WTC11 (cell line): ENCODE data around the gene STK24. TPM values are rescaled to one million over a fixed set of nuclear protein-coding genes. Genes with fewer than 3 reads are reported as not detected.
A peak's percentile ranks its signal among the peaks of the same experiment; 100 is the strongest.

ENCODE experiments used
- ATAC-seq: fragments of 200-7000 bp; cut with Tn5 transposase; 2 replicates; pipeline ENCODE4 v1.10.0; 2021; ENCODE audit warnings: mild to moderate bottlenecking, moderate library complexity
- CTCF ChIA-PET: fragments of 300-600 bp; sonication (Branson Sonifier 250); formaldehyde crosslinking; loops from one replicate; lab custom pipeline; 2021; ENCODE audit warnings: antibody characterized with exemption; lab: Charles Lee
- POLR2A ChIA-PET: fragments of 350-600 bp; sonication (Branson Sonifier 250); formaldehyde crosslinking; loops from one replicate; lab custom pipeline; 2021; ENCODE audit warnings: antibody characterized with exemption; lab: Charles Lee
- DNase-seq: peaks from one replicate; pipeline ENCODE4 v3.0.0; 2021; ENCODE audit warnings: low spot score
- H3K27ac Mint-ChIP-seq: 2 replicates; pipeline ENCODE4 v1.8.0; 2021; ENCODE audit warnings: mixed read lengths
- H3K27me3 Mint-ChIP-seq: 2 replicates; pipeline ENCODE4 v1.8.0; 2021; ENCODE audit warnings: low read depth, mild to moderate bottlenecking, moderate library complexity, mixed read lengths
- H3K36me3 Mint-ChIP-seq: 2 replicates; pipeline ENCODE4 v1.8.0; 2021; ENCODE audit warnings: mixed read lengths
- H3K4me1 Mint-ChIP-seq: 2 replicates; pipeline ENCODE4 v1.8.0; 2022; ENCODE audit warnings: mixed read lengths
- H3K4me3 Mint-ChIP-seq: 2 replicates; pipeline ENCODE4 v1.8.0; 2021; ENCODE audit warnings: mild to moderate bottlenecking, moderate library complexity, mixed read lengths
- H3K9me3 Mint-ChIP-seq: 2 replicates; pipeline ENCODE4 v1.8.0; 2021; ENCODE audit warnings: mixed read lengths
- ATF1 ChIP-seq: sonication (generic); formaldehyde crosslinking; IDR thresholded peaks from 2 replicates; pipeline ENCODE4 v1.8.1; 2023; ENCODE audit warnings: mild to moderate bottlenecking, moderate library complexity, missing genetic modification reagents
- E2F1 ChIP-seq: sonication (generic); formaldehyde crosslinking; IDR thresholded peaks from 2 replicates; pipeline ENCODE4 v1.8.0; 2022; ENCODE audit warnings: mild to moderate bottlenecking, missing genetic modification reagents
- E2F4 ChIP-seq: sonication (generic); formaldehyde crosslinking; IDR thresholded peaks from 2 replicates; pipeline ENCODE4 v1.8.1; 2022; ENCODE audit warnings: low read depth, mild to moderate bottlenecking, moderate library complexity, missing genetic modification reagents, borderline replicate concordance
- ERG ChIP-seq: fragments of 250-450 bp; sonication (Bioruptor Pico); IDR thresholded peaks from 2 replicates; pipeline ENCODE4 v1.8.0; 2021; ENCODE audit warnings: mild to moderate bottlenecking
- FOXP1 ChIP-seq: sonication (generic); formaldehyde crosslinking; IDR thresholded peaks from 2 replicates; pipeline ENCODE4 v1.8.0; 2022; ENCODE audit warnings: missing genetic modification reagents, mild to moderate bottlenecking, moderate library complexity, borderline replicate concordance
- GABPB1 ChIP-seq: sonication (generic); formaldehyde crosslinking; IDR thresholded peaks from 2 replicates; pipeline ENCODE4 v1.8.1; 2023; ENCODE audit warnings: mild to moderate bottlenecking, missing genetic modification reagents
- JAZF1 ChIP-seq: fragments of 250-450 bp; sonication (Bioruptor Pico); IDR thresholded peaks from 2 replicates; pipeline ENCODE4 v1.9.0; 2021; ENCODE audit warnings: moderate library complexity, mild to moderate bottlenecking, inconsistent platforms
- KAT7 ChIP-seq: sonication (generic); formaldehyde crosslinking; IDR thresholded peaks from 2 replicates; pipeline ENCODE4 v1.8.1; 2023; ENCODE audit warnings: missing genetic modification reagents, mild to moderate bottlenecking, borderline replicate concordance
- NFYB ChIP-seq: sonication (generic); formaldehyde crosslinking; conservative IDR thresholded peaks from 2 replicates; pipeline ENCODE4 v1.8.0; 2022; ENCODE audit warnings: low read depth, missing genetic modification reagents
- NR1H2 ChIP-seq: sonication (generic); formaldehyde crosslinking; IDR thresholded peaks from 2 replicates; pipeline ENCODE4 v1.9.0; 2021; ENCODE audit warnings: mild to moderate bottlenecking, moderate library complexity, missing genetic modification reagents
- ZBTB21 ChIP-seq: sonication (generic); formaldehyde crosslinking; IDR thresholded peaks from 2 replicates; pipeline ENCODE4 v1.8.1; 2023; ENCODE audit warnings: mild to moderate bottlenecking, missing genetic modification reagents, borderline replicate concordance
- ZNF138 ChIP-seq: sonication (generic); formaldehyde crosslinking; conservative IDR thresholded peaks from 2 replicates; pipeline ENCODE4 v1.8.1; 2022; ENCODE audit warnings: mild to moderate bottlenecking, moderate library complexity, missing genetic modification reagents
- ZNF219 ChIP-seq: sonication (generic); formaldehyde crosslinking; IDR thresholded peaks from 2 replicates; pipeline ENCODE4 v1.8.0; 2023; ENCODE audit warnings: missing genetic modification reagents, mild to moderate bottlenecking, borderline replicate concordance
- ZNF232 ChIP-seq: sonication (generic); formaldehyde crosslinking; IDR thresholded peaks from 2 replicates; pipeline ENCODE4 v1.8.0; 2022; ENCODE audit warnings: mild to moderate bottlenecking, missing genetic modification reagents
- ZNF512 ChIP-seq: sonication (generic); formaldehyde crosslinking; IDR thresholded peaks from 2 replicates; pipeline ENCODE4 v1.8.1; 2022; ENCODE audit warnings: missing genetic modification reagents, borderline replicate concordance
- total RNA-seq: library from RNA; stranded (reverse); gene quantifications from 3 replicates; pipeline ENCODE4 v1.2.3, GENCODE V29; 2021
- TF ChIP-seq, protein P1 (sequence below): sonication (generic); formaldehyde crosslinking; IDR thresholded peaks from 2 replicates; pipeline ENCODE4 v1.8.1; 2022; ENCODE audit warnings: mild to moderate bottlenecking, missing genetic modification reagents, moderate library complexity, borderline replicate concordance

Gene STK24
- total RNA-seq, 1 experiment from 2014 or later: 138 TPM

DNA sequence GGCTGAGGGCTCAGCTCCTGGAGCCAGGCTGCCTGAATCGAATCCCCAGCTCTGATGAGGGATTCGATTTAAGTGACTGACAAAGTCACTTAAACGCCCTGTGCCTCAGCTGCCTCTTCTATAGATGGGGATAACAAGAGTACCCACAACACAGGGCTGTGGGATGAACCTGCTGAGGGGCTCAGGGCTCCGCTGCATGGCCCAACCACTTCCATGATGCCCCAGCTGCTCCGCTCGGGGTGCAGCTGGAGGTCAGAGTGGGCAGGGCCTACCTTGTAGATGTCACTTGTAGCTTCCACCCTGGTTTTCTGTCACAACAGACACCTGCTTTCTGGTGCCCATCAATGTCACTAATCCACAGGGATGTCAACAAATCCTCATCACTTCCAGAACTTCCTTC is 39.2 kb downstream of the STK24 start:
- DNase-seq: no peak
- peaks cover 77% of the 10 kb centered on the region for H3K4me1 Mint-ChIP-seq
- no peak overlapping the region for H3K27ac Mint-ChIP-seq
- H3K9me3 Mint-ChIP-seq: no peaks in the 10 kb centered on the region
- TF ChIP-seq, protein P1, sequence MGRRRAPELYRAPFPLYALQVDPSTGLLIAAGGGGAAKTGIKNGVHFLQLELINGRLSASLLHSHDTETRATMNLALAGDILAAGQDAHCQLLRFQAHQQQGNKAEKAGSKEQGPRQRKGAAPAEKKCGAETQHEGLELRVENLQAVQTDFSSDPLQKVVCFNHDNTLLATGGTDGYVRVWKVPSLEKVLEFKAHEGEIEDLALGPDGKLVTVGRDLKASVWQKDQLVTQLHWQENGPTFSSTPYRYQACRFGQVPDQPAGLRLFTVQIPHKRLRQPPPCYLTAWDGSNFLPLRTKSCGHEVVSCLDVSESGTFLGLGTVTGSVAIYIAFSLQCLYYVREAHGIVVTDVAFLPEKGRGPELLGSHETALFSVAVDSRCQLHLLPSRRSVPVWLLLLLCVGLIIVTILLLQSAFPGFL (CRISPR knock-in tag): no peak
- TF ChIP-seq ZNF219 (CRISPR knock-in tag): no peak
- TF ChIP-seq ZNF512 (CRISPR knock-in tag): no peak
- TF ChIP-seq ZNF232: no peak
- no peak for TF ChIP-seq ZBTB21
- TF ChIP-seq GABPB1 (CRISPR knock-in tag): no peak
- no peak for TF ChIP-seq NR1H2 (CRISPR knock-in tag)
- ChIA-PET POLR2A (interaction anchor here (0.6 kb wide), 1 partner anchor 29 kb away, joined by 5 read pairs; no protein-coding TSS in a partner anchor), CTCF (interaction anchor here (0.5 to 2.8 kb wide), 4 partner anchors 55 to 582 kb away, joined by 3 to 8 read pairs (median 5); no protein-coding TSS in a partner anchor)
- no peak for ATAC-seq
- no peaks in the 10 kb centered on the region for H3K27me3 Mint-ChIP-seq
- no peak overlapping the region for H3K4me3 Mint-ChIP-seq
- no peaks in the 10 kb centered on the region for H3K36me3 Mint-ChIP-seq

DNA sequence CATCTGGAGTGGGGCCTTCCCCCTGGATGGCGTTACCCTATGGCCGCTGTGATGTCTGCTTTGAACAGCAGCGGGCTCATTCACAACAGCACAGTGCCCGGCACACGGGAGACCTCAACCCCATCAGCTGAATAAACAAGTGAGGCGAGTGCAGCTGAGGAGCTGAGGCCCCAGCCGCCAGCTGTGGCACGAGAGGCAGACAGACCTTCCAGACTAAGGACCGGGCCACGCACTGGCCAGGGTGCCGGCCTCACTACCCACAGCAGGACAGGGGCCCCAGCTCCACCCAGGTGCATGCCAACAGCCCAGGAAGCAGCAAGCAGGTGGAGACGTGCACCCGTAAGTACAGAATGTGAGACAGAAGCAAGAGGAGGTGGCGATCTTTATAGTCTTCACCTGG is 39.6 kb downstream of the STK24 start:
- no peak for TF ChIP-seq ERG (CRISPR knock-in tag)
- TF ChIP-seq ZBTB21: no peak
- TF ChIP-seq NFYB (CRISPR knock-in tag): no peak
- TF ChIP-seq E2F4 (CRISPR knock-in tag): no peak
- no peak for TF ChIP-seq KAT7
- no peak for TF ChIP-seq FOXP1 (CRISPR knock-in tag)
- TF ChIP-seq E2F1: no peak
- TF ChIP-seq JAZF1 (CRISPR knock-in tag): no peak
- TF ChIP-seq ZNF138 (CRISPR knock-in tag): no peak
- Mint-ChIP-seq H3K27ac (peak overlapping the region; percentile 75), H3K9me3 (no peaks in the 10 kb centered on the region), H3K36me3 (no peaks in the 10 kb centered on the region), H3K4me1 (peaks cover 74% of the 10 kb centered on the region), H3K4me3 (no peak overlapping the region), H3K27me3 (no peaks in the 10 kb centered on the region)
- POLR2A ChIA-PET: interaction anchor here (0.6 kb wide), 1 partner anchor 28 kb away, joined by 5 read pairs; no protein-coding TSS in a partner anchor
- ATAC-seq (no peak; the same call in 1 of the 2 replicates), DNase-seq (no peak)
- CTCF ChIA-PET: interaction anchor here (0.5 to 2.8 kb wide), 5 partner anchors 55 to 583 kb away, joined by 3 to 8 read pairs (median 4); no protein-coding TSS in a partner anchor

DNA sequence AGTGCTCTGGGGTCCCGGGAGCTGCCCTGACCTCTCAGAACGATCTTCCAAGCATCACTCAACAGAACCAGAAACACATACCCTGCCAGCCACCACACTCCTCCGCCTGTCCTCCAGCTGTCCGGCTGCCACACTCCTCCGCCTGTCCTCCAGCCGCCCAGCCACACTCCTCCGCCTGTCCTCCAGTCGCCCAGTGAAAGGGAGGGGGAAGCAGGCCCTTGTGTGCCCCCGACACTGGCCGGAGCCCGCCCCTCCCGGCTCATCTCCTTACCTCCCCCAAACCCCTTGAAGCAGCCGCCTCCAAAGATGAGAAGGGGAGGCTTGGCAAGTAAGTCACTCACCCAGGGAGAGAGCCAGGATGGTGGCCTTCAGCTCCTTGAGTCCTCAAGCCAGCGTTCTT is 40.2 kb downstream of the STK24 start:
- H3K4me1 Mint-ChIP-seq: peaks cover 73% of the 10 kb centered on the region
- H3K4me3 Mint-ChIP-seq: no peak overlapping the region
- ChIA-PET CTCF (interaction anchor here (1.0 to 2.8 kb wide), 4 partner anchors 52 to 88 kb away, joined by 4 to 8 read pairs (median 6); no protein-coding TSS in a partner anchor), POLR2A (no interaction called here)
- H3K9me3 Mint-ChIP-seq: no peaks in the 10 kb centered on the region
- peak overlapping the region; percentile 77 for H3K27ac Mint-ChIP-seq
- no peak for TF ChIP-seq ATF1 (CRISPR knock-in tag)
- no peak for ATAC-seq
- no peaks in the 10 kb centered on the region for H3K27me3 Mint-ChIP-seq
- DNase-seq: no peak
- no peaks in the 10 kb centered on the region for H3K36me3 Mint-ChIP-seq
